ENCODE results near the gene SKOR2. TPM values are rescaled to one million over a fixed set of nuclear protein-coding genes. Genes with fewer than 3 reads are reported as not detected.

SKOR2 gene
- total and polyA plus RNA-seq, 9 of the 15 experiments (the other 6 are each of a cell fraction or from before 2014, with no cell fraction given) = not detected

- WGBS (ENCODE audit: insufficient coverage, low coverage, missing lambda C conversion rate) = 29% methylated on average over 2 of the region's 2 CpGs
- in situ Hi-C loops (cut with MboI) = no loop called here
- H3K4me1 ChIP-seq (replicated peaks in 1 of 2; ENCODE audit: control insufficient read depth in 2 of 2, insufficient read depth in 2 of 2, low read length in 2 of 2) = peaks cover 0 to 16% of the 10 kb centered on the region in 2 experiments; a peak in 4 of 5 replicates
- intact Hi-C loops (cut with micrococcal nuclease) = no loop called here
- 0 out of 2 replicates have a peak, but pooled peaks cover 9% of the 10 kb centered on the region for H4K20me1 ChIP-seq (replicated peaks; ENCODE audit: control insufficient read depth, insufficient read depth, low read length)
- no peaks in the 10 kb centered on the region for H3K27me3 ChIP-seq (ENCODE audit: control insufficient read depth in 2 of 2, insufficient read depth in 2 of 2, low read length in 2 of 2)
- H2AFZ ChIP-seq (ENCODE audit: low read depth, low read length) = no peak overlapping the region
- H3K36me3 ChIP-seq (ENCODE audit: control insufficient read depth, insufficient read depth, low read length) = peaks cover 2% of the 10 kb centered on the region; the same call in 1 of the 3 replicates
- H3K9ac ChIP-seq (ENCODE audit: insufficient read depth in 1 of 2, low read depth in 2 of 2, low read length in 2 of 2) = no peak overlapping the region
- POLR2A ChIA-PET = no interaction called here
- no peak overlapping the region for H3K4me2 ChIP-seq (ENCODE audit: insufficient read depth, low read length)
- ATAC-seq = no peak
- no TSS peak for BruUV-seq (replicated peaks)
- CTCF ChIA-PET (ENCODE audit: low intra/inter-chr PET ratio) = no interaction called here
- no peaks in the 10 kb centered on the region for H3K9me1 ChIP-seq (ENCODE audit: control insufficient read depth, insufficient read depth, low read length)
- no peaks in the 10 kb centered on the region for H3K9me3 ChIP-seq (replicated peaks; ENCODE audit: control insufficient read depth, insufficient read depth, low read depth, low read length)
- no peak for DNase-seq (ENCODE audit: extremely low read depth in 1 of 4, low spot score in 3 of 4)
- no peak overlapping the region for H3K27ac ChIP-seq (ENCODE audit: extremely low read depth, low read depth, low read length)
- H3K4me3 ChIP-seq = no peak overlapping the region
- FAIRE-seq = no peak
- peaks cover 76% of the 10 kb centered on the region for H3K79me2 ChIP-seq (ENCODE audit: control insufficient read depth, insufficient read depth, low read length)
- TF ChIP-seq ZNF444 (CRISPR knock-in tag; IDR thresholded peaks at IDR 0.05) (no peak), BCLAF1 (IDR thresholded peaks at IDR 0.05; ENCODE audit: borderline replicate concordance in 1 of 2, control insufficient read depth in 1 of 2, low read depth in 2 of 2, low read length in 1 of 2) (no peak), NRF1 (conservative IDR thresholded peaks at IDR 0.05 in 1 of 2, IDR thresholded peaks at IDR 0.05 in 1 of 2) (no peak), KLF10 (CRISPR knock-in tag; IDR thresholded peaks at IDR 0.05) (no peak), THRAP3 (IDR thresholded peaks at IDR 0.05; ENCODE audit: borderline replicate concordance) (no peak), HDAC8 (tag; IDR thresholded peaks at IDR 0.05) (no peak), FOSL1 (tag; conservative IDR thresholded peaks at IDR 0.05) (peak; percentile 65), NR4A1 (CRISPR knock-in tag; IDR thresholded peaks at IDR 0.05) (no peak), NR4A1 (tag; IDR thresholded peaks at IDR 0.05) (no peak), ZBTB40 (IDR thresholded peaks at IDR 0.05) (no peak), ZBTB40 (CRISPR knock-in tag; IDR thresholded peaks at IDR 0.05) (no peak), HMG20B (CRISPR knock-in tag; IDR thresholded peaks at IDR 0.05) (no peak)
Measured at GRCh38 chr18:47172476-47172875, 79.0 kb downstream of the SKOR2 start.
